ENCODE data around the gene IRF8. TPM values are rescaled to one million over a fixed set of nuclear protein-coding genes. Genes with fewer than 3 reads are reported as not detected.

IRF8 gene
- total and polyA plus RNA-seq, 2 of the 13 experiments (the other 11 are each of a cell fraction or from before 2014, with no cell fraction given), result not detected

DNA sequence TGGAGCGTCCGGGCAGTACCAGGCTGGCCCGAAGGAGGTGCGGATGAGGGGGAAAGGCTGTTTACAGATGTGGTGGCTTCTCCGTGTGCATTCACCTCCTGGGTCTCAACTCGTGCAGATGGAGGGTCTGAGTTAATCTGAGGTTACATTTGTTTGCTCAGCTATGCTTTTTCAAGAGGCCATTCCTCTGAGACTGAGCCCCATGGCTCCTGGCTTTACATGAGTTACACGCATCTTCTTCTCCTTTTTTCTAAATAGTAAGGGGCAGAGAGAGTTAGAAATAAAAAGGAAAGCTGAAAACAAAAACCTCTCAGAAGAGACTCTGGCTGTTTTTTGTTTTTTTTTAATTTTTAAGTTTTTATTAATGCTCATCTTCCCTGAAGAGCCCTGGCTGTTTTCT lies 29.0 kb downstream of the IRF8 start:
- FAIRE-seq (no peak), DNase-seq (ENCODE audit: low spot score) (no peak), ATAC-seq (no peak)
- H3K4me2 ChIP-seq (ENCODE audit: low read depth, low read length), result no peak overlapping the region
- no TSS peak for BruUV-seq (replicated peaks)
- no peak overlapping the region for H3K9ac ChIP-seq (ENCODE audit: insufficient read depth, low read depth, low read length)
- WGBS (ENCODE audit: low lambda C conversion rate), result 62% methylated on average over 7 of the region's 7 CpGs
- intact Hi-C loops (cut with micrococcal nuclease; ENCODE audit: unreplicated experiment), result no loop called here
- no peaks in the 10 kb centered on the region for H3K9me3 ChIP-seq (ENCODE audit: low read length)
- H3K36me3 ChIP-seq (replicated peaks in 1 of 2; ENCODE audit: control insufficient read depth in 1 of 2, insufficient read depth in 2 of 2, low read length in 2 of 2), result no peaks in the 10 kb centered on the region
- no peaks in the 10 kb centered on the region for H3K79me2 ChIP-seq (ENCODE audit: insufficient read depth, low read length)
- H3K4me3 ChIP-seq (replicated peaks in 1 of 3; ENCODE audit: insufficient read depth in 1 of 3, low read depth in 2 of 3, low read length in 3 of 3), result no peak overlapping the region
- no peak overlapping the region for H3K27ac ChIP-seq (ENCODE audit: extremely low read length, insufficient read depth, low read length)
- peaks cover 5 to 50% of the 10 kb centered on the region in 2 experiments; a peak in 3 of 5 replicates for H3K27me3 ChIP-seq (ENCODE audit: control insufficient read depth in 1 of 2, insufficient read depth in 2 of 2, low read length in 2 of 2)
- CTCF ChIA-PET (ENCODE audit: low intra/inter-chr PET ratio, low total read pairs), result no interaction called here
- no peak overlapping the region for H2AFZ ChIP-seq (ENCODE audit: low read length)
- in situ Hi-C loops (cut with HindIII; ENCODE audit: extremely low pct_ligation_motif_present, low pct_unique_long_range_greater_than_20kb), result no loop called here
- POLR2A ChIA-PET, result no interaction called here
- peaks cover 7% of the 10 kb centered on the region; the same call in 1 of the 2 replicates for H3K4me1 ChIP-seq (ENCODE audit: insufficient read depth, low read length)
- TF ChIP-seq ZNF841 (CRISPR knock-in tag; IDR thresholded peaks at IDR 0.05; ENCODE audit: borderline replicate concordance) (no peak), TFDP2 (CRISPR knock-in tag; IDR thresholded peaks at IDR 0.05) (no peak)
- H4K20me1 ChIP-seq (ENCODE audit: insufficient read depth, low read length), result no peaks in the 10 kb centered on the region

DNA sequence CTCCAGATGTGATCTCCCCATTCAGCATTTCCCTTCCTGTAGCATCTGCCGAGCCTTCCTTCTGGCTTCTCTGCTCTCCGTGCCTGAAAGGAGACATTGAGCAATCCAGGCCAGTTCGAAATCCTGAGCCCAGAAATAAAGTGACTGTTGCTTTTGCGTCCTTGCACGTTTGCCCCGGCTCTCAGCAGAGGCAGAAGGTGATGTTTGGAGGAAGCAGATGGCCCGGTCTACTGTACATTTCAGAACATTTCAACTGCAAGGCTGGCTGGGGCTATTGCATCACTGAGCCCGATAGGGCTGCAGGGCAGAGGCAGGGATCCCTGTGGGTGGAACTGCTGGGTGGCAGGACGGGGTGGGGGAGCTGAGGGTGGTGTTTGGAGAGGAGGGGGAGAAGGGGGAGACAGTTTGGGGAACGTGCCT lies 29.4 kb downstream of the IRF8 start:
- POLR2A ChIA-PET, result no interaction called here
- H3K9me3 ChIP-seq (ENCODE audit: low read length), result no peaks in the 10 kb centered on the region
- peaks cover 7% of the 10 kb centered on the region; the same call in 1 of the 2 replicates for H3K4me1 ChIP-seq (ENCODE audit: insufficient read depth, low read length)
- H3K27me3 ChIP-seq (ENCODE audit: control insufficient read depth in 1 of 2, insufficient read depth in 2 of 2, low read length in 2 of 2), result peaks cover 5 to 52% of the 10 kb centered on the region in 2 experiments; a peak in 3 of 5 replicates
- no peak overlapping the region for H3K4me2 ChIP-seq (ENCODE audit: low read depth, low read length)
- H3K36me3 ChIP-seq (replicated peaks in 1 of 2; ENCODE audit: control insufficient read depth in 1 of 2, insufficient read depth in 2 of 2, low read length in 2 of 2), result no peaks in the 10 kb centered on the region
- in situ Hi-C loops (cut with HindIII; ENCODE audit: extremely low pct_ligation_motif_present, low pct_unique_long_range_greater_than_20kb) (no loop called here), intact Hi-C loops (cut with micrococcal nuclease; ENCODE audit: unreplicated experiment) (no loop called here)
- no peak for DNase-seq (ENCODE audit: low spot score)
- H3K9ac ChIP-seq (ENCODE audit: insufficient read depth, low read depth, low read length), result no peak overlapping the region
- H3K27ac ChIP-seq (ENCODE audit: extremely low read length, insufficient read depth, low read length), result no peak overlapping the region
- no peaks in the 10 kb centered on the region for H3K79me2 ChIP-seq (ENCODE audit: insufficient read depth, low read length)
- no peak overlapping the region for H2AFZ ChIP-seq (ENCODE audit: low read length)
- no peaks in the 10 kb centered on the region for H4K20me1 ChIP-seq (ENCODE audit: insufficient read depth, low read length)
- peak; percentile 77 for TF ChIP-seq CEBPB (IDR thresholded peaks at IDR 0.05; ENCODE audit: borderline replicate concordance, low read depth, low read length)
- TF ChIP-seq, protein P1, sequence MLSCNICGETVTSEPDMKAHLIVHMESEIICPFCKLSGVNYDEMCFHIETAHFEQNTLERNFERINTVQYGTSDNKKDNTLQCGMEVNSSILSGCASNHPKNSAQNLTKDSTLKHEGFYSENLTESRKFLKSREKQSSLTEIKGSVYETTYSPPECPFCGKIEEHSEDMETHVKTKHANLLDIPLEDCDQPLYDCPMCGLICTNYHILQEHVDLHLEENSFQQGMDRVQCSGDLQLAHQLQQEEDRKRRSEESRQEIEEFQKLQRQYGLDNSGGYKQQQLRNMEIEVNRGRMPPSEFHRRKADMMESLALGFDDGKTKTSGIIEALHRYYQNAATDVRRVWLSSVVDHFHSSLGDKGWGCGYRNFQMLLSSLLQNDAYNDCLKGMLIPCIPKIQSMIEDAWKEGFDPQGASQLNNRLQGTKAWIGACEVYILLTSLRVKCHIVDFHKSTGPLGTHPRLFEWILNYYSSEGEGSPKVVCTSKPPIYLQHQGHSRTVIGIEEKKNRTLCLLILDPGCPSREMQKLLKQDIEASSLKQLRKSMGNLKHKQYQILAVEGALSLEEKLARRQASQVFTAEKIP (CRISPR knock-in tag; IDR thresholded peaks at IDR 0.05; ENCODE audit: borderline replicate concordance), result no peak
- TF ChIP-seq SMYD3 (CRISPR knock-in tag; IDR thresholded peaks at IDR 0.05), result no peak
- no peak for TF ChIP-seq ZFP36L2 (CRISPR knock-in tag; IDR thresholded peaks at IDR 0.05)
- no TSS peak for BruUV-seq (replicated peaks)
- 5% methylated on average over 10 of the region's 10 CpGs for WGBS (ENCODE audit: low lambda C conversion rate)
- ATAC-seq, result no peak
- CTCF ChIA-PET (ENCODE audit: low intra/inter-chr PET ratio, low total read pairs), result no interaction called here
- H3K4me3 ChIP-seq (replicated peaks in 1 of 3; ENCODE audit: insufficient read depth in 1 of 3, low read depth in 2 of 3, low read length in 3 of 3), result no peak overlapping the region
- FAIRE-seq, result no peak

Measured in HepG2 (cell line).